GM21723 (cell line): ENCODE data around the gene TMEM198.

Source experiments
- ATAC-seq: cut with Tn5 transposase; IDR thresholded peaks from one replicate; pipeline ENCODE4 v1.9.1; 2021; ENCODE audit warnings: mild to moderate bottlenecking, moderate library complexity; ENCODE audit not compliant: unreplicated experiment

The TMEM198 gene, protein sequence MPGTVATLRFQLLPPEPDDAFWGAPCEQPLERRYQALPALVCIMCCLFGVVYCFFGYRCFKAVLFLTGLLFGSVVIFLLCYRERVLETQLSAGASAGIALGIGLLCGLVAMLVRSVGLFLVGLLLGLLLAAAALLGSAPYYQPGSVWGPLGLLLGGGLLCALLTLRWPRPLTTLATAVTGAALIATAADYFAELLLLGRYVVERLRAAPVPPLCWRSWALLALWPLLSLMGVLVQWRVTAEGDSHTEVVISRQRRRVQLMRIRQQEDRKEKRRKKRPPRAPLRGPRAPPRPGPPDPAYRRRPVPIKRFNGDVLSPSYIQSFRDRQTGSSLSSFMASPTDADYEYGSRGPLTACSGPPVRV

DNA sequence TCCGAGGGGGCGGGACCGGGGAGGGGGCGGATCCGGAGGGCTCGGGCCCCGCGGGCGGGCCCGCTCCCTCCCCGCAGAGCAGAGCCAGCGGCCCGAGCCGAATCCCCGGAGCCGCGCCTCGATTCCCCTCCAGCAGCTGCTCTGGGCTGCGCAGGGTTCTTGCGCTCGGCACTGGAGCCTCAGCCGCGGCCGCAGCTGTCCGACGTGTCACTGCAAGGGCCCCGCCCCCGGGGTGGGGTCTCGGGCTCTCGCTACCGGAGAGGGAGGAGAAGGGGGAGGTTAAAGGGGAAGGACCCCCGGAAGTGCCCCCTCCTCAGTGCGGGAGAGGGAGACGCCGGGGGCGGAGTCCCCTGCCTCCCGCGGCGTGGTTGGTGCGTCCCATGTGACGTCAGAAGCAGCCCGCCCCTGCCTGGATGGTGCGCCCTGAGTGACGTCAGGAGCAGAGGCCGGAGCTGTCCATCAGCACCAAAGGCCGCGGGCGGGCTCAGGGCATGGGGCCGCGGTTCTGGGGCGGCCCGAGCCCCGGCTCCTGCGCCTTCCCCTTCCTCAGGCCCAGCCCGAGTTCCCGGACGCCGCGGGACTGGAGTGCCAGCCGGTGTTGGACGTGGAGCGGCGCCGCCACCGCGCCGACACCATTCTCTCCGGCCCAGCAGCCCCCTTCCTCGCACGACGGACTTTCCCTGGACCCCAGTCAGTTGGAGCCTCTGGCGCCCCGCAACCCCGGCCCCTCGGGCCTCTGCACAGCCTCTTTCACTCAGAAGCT lies at the start of gene TMEM198, which contains the start of gene CHPF:
TMEM198 (plus strand) TSS at position 433 of the 763 bp plus-strand sequence. CDS start 700 bp downstream, outside the sequence.
CHPF (minus strand) TSS at position 214 of the 763 bp plus-strand sequence. CDS start 271 bp downstream, outside the sequence.
- peak; percentile 76 for ATAC-seq

DNA sequence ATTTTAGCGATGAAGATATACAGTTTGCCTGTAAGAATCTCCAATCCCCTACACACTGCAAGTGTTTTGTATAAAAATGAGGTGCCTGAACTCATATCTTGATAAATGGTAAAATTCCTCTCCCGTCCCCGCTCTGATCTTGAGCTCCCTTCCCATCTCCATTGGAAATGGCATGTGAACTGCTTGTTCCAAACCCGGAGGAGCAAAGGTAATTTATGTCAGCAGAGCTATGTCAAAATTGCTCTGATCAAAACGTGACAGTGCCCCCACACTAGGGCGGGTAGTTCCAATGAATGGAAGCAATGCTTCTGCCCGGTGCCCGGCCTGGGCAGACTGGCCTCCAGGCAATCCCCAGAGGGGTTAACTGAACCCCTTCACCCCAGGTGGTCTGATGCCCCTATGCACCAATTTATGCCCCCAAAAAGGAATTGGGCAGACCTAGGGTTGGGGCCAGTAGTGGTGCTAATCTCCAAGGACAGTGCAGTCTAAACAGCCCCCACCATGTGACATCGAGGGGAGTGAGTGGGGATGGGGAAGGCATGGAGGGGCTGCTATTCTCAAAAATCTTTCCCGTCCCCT lies 48.8 kb upstream of the TMEM198 start:
- ATAC-seq: no peak

DNA sequence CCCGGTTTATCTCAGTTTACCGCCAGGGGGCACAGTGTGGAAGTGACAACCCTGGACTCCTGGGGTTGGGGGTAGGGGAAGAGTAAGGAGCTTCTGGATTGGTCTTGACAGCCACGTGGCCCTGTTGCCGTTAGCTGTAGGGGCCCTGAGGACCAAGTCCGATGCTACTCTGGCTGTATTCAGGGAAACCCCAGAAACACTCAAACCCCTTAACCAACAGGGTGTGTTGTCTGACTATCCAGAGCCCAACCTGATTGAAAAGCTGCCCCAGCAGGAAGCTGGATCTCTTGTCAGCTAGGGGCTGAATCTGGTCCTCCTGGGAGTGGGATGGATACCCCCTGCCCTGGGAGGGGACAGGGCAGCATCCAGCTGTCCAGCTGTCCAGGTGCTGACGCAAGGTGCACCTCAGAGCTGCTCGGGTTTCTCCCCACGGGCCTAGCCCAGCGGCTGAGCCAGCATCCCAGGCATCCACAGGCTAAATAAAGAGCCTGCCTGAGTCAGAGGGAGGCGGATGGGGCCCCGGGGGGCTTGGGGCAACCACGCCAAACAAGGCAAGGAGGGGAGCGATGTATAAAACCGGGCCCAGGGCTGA lies 48.2 kb upstream of the TMEM198 start:
- ATAC-seq: no peak

DNA sequence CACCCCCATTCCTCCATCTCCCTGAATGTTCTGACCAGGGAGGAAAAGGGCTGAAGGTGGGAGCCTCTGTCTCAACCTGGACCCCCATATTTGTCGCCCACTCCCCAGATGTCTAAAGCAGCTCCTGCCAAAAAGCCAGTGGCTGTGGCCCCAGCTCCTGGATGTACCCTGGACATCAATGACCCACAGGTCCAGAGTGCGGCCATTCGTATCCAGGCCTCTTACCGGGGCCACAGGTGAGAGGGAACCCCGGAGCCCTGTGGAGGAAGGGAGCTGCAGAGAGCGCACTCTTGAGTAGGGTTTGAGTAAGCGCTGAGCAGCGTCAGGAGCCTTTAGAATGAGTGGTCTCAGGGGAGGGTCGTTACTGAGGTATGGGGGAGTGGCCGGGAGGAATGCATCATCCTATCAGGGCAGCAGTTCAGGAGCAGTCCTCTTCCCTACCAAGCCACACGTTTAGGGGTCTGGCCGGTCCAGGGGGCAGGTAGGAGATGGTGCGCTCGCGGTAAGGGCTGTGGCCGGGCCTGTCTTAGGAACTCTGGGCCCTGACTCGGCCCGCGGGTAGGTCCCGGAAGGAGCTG lies 47.5 kb upstream of the TMEM198 start:
- ATAC-seq: no peak

DNA sequence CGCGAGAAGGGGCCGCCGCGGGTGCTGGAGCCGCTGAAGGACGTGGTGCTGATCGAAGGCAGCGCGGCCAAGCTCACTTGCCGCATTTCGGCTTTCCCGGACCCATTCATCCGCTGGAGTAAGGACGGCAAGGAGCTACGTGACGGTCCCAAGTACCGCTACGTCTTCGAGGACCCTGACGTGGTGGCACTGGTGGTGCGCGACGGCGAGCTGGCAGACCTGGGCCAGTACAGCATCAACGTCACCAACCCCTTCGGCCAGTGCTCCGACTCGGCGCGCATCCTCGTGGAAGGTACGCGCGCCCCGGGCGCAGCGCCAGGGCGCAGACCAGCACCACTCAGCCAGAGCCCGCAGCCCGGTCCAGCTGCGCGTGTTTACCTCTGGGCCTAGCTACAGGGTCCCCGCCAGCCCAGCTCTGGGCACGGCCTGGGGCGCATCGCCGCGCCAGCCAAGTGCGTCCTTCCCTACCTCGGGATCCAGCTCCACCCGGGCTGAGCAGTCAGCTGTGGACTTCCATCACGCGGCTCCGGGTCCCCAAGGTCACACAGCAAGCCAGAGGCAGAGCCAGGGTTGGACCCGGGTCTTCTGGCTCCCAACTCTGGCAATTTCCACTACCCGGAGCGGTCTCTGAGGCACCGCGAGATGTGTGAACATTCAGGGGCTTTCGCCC lies 46.9 kb upstream of the TMEM198 start:
- ATAC-seq: no peak

DNA sequence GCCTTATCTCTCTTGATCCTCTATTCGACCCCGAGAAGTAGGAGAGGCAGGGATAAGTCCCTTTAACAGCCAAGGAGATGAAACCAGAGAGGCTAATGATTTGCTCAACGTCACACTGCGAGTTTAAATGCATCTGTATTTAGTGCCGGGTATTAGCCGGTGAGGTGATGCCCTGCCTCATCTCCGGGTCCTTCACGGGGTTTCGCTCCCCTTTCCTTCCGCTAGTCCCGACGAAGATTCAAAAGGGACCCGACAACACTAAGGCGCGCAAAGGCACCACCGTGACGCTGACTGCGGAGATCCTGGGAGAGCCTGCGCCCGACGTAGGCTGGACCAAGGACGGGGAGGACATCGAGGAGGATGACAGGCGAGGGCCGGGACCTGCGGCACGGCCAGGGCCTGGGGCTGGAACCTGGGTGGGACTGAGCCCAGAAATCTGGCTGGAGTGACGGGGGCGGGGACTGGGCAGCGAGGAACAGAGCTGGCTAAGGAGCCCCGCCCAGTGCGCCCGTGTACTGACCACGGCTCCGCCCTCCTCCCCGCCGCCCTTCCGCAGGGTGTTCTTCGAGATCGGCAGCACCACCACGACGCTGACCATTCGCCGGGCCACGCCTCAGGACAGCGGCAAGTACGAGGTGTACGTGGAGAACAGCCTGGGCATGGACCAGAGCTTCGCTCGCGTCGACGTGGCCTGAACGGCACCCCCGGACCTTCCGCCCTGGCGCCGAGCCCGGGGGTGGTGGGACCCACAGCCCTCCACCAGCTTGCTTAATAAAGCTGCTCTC lies 46.1 kb upstream of the TMEM198 start:
- ATAC-seq: peak; percentile 35

DNA sequence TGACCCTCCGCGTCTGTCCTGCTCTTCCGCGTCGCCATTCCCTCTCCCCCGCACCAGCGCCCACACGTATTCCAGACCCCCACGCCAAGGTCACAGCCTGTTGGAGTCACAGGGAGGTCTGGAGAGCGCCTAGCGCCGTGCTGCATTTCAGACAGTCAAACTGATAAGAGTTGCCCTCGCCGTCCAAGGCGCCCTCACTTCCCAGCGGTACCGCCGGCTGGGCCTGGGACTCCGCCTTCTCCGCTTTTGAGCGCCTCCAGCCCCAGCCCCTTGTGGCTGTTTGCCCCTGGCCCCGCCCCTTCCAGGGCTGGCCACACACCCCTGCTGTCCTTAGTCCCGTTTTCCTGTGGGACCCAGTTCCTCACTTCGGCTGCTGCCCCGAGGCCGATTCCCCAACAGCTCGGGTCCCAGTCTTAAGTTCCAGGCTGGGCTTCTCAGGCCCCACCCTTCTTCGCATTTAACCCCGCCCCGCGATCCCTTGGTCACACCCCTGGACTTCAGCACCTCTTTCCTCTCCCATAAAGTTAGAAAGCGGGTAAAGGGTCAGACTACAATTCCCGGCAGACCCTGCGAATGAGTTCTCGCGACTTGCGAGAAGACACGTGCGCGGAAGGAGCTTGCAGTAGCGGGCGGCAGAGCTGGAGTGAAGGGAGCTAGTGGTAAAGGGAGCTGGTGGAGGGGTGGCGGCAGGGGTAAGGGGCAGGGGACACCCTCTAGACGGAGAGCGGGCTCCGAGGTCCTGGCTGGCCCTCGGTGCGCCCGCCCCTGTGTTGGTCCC lies 45.4 kb upstream of the TMEM198 start, which contains the start of gene GMPPA:
GMPPA (plus strand) TSS at position 612 of the 778 bp plus-strand sequence. CDS start 1,085 bp downstream, outside the sequence.
- peak; percentile 93 for ATAC-seq

DNA sequence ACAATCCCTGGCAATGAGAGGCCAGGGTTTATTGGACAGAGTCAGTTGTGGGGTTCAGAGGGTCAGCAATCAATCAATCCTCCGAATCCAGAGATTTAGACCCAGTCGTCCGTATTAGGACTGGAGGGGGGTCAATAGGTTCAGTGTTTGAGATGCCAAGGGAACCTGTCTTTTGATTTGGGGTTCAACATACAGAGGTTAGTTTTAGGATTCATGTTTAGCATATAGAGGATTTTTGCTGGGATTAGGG lies 44.8 kb upstream of the TMEM198 start:
- no peak for ATAC-seq

DNA sequence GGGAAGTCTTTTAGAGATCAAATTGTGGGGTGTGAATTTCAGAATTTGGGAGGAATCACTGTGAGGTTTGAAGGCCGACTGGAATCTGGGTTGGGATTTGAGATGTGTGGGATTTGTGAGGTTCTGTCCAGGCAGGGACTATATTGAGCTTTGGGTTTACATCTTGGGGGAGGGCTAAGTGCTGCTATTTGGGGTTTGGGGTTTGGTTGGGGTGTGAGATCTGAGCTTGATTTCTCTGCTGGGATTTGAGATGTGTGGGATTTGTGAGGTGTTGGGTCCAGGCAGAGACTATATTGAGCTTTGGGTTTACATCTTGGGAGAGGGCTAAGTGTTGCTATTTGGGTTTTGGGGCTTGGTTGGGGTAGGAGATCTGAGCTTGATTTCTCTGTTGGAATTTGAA lies 44.3 kb upstream of the TMEM198 start:
- ATAC-seq: no peak

DNA sequence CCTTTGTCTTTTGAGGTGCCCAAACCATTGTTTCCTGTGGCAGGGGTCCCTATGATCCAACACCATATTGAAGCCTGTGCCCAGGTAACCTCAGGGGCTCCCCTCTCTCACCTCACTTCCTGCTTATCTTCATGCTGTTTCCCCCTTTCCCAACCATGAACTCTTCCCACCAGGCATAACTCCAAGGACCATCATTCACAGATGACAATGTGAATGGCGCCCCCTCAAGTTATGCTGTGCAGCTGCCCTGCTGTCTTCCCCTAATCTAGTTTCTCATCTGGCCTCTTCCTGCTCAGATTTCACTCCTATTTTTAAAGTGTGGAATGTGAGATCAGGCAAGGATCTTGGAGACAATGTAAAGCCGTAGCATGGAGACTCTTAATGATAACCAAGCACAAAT lies 43.7 kb upstream of the TMEM198 start:
- ATAC-seq: no peak

DNA sequence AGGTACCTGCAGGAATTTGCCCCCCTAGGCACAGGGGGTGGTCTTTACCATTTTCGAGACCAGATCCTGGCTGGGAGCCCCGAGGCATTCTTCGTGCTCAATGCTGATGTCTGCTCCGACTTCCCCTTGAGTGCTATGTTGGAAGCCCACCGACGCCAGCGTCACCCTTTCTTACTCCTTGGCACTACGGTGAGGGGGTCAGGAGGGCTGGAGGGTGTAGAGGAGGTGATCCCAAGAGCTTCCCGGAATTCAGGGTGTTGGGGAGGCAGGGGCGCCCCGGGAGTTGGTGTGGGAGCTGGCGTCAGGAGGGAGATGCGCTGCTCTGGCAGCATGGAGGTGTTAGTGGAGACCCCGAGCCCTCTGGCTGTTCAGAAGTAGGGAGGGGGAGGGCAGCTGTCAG lies 42.0 kb upstream of the TMEM198 start:
- no peak for ATAC-seq

DNA sequence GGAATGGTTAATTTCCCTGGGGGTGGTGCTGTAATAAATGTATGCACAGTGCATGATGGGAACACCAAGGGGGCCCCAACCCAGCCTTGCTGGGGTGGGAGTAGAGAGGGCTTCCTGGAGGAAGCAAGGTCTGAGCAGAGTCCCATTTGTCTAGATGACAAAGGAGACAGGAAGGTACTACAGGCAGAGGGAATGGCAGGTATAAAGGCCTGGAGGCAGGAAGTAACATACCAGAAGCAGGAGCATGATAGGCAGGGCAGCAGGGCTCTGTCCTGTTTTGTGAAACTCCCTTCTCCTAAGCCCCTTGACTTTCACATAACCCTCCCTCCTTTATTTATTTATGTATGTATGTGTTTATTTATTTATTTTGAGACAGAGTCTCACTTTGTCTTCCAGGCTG lies 41.2 kb upstream of the TMEM198 start:
- no peak for ATAC-seq

DNA sequence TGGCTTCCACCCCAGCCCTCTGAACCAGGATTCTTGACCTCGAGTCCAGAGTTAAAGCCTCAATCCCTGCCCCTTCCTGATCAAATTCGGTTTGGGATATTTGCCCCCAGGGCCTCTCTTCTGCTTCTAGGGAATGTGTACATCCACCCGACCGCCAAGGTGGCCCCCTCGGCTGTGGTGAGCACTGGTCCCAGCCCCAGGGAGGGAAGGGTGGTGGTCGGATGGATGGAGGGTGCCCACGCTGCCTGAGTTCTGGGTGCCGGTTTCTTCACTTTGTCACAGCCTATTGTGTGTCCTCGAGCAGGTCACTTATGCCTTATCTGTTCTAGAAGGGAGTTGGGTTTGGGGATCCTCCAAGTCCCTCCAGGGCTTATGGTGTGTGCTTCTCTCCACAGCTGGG lies 38.2 kb upstream of the TMEM198 start:
- no peak for ATAC-seq

DNA sequence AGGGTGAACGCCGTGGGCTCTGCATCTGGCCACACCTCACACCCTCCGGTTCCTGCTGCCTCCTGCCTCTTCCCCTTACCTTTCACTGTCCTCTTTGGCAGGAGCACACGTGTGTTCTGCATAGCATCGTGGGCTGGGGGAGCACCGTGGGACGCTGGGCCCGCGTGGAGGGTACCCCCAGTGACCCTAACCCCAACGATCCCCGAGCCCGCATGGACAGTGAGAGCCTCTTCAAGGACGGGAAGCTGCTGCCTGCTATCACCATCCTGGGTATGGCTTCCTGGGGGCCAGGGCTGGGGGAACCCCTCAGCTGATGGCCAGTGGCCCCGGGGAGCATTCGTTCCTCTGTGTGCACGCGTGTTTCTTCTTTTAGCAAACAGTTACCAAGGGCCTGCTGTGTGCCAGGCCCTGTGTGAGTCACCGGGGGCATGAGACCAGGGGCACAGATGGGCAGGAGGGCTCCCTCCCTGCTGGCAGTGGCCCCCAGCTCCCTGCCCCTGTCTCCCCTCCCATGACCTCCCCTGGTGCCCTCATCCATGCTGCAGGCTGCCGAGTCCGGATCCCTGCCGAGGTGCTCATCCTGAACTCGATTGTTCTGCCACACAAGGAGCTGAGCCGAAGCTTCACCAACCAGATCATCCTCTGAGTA lies 37.6 kb upstream of the TMEM198 start:
- ATAC-seq: no peak

DNA sequence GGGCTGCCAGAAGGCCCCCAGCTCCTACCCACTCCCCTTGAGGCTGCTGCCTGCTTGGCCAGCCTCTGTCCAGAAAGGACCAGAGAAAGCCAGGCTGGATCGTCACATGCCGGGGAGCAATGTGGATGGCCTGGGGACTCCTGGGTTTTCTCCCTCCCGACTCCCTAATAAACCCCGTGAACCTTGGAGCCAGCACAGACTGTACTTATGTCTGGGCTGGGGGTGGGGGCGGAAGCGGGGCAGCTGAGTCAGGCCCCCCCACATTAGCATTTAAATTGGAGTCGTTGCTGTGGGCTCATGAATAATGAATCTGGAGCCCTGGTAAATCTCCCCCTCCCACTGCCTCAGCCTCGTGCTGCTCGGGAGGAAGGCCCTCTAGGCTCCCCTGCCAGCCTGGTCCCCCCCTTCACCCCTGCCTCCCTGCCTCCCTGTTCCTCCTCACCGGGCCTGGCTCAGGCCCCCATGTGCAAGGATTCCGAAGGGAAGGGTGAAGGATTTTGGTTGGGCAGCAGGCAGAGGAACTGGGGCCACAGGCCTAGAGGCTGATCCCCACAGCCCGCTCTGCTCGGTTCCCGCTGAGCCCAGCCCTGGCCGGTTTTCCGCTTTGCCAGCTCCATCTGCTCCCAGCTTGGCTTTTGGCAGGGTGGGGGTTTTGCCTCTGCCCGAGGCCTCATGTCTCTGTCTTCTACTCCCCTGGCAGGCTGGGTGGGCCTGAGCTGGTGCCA lies 36.9 kb upstream of the TMEM198 start:
- ATAC-seq: no peak

DNA sequence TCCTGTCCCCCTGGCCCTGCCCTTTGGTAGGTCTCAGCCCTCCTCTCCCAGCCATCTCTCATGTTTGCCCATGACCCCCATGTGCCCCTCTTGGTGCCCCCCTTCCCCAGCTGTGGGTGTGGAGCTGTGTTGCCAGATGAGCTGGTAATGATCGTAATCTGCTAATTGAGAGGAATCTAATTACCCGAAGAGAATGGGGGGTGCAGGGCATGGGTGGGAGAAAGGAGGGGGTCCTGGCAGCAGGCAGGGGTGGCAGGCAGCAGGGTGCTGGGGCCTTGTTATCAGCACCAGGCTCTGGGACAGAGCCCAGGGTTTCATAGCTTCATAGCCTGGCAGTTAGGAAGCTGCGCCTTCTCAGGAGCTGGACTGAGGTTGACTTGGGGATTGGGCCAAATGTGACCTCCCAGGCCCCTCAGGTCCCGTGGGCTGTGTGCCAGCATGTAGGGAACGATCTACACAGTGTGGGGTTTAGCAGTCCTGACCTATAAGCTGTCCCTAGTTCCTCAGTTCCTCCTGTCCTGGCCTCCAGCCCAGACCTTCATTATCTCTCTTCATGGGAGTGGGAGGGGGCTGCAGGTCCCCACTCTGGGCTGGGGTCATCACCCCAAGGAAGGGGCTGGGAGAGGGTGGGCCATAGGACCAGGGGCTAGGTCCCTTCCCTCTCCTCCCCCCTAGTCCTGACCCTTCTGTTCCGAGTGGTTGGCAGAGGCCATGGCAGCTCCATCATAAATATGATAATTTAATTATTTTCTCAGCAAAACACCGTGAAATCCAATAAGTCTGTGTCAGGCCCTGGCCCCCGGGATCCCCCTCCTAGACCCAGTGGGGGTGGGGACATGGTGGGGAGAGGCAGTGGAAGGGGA lies 36.0 kb upstream of the TMEM198 start:
- ATAC-seq: no peak

DNA sequence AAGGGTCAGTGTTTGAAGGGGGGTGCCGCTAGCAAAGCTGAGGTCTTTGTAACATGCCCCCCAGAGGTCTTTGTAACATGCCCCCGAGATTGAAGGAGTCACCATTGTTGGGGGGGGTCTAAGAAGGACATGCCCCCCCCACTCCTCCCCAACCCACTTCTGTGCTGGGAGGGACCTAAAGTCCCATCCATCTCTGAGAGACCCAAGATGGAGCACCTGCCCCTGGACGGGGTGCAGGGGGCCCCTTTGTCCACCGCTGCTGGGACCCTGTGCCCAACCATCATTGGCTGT lies 35.4 kb upstream of the TMEM198 start:
- no peak for ATAC-seq
